Loucy (cell line): ENCODE measurements around the gene ZMIZ2.

Experiments used
- H2AFZ ChIP-seq: fragments of 200-600 bp; sonication (generic); 2 replicates; pipeline ENCODE4 v1.6.0; 2016; ENCODE audit warnings: antibody characterized with exemption, mild to moderate bottlenecking, low read length, moderate library complexity
- H3F3A ChIP-seq: fragments of 200-600 bp; 2 replicates; pipeline ENCODE4 v1.6.0; 2016; ENCODE audit warnings: antibody characterized with exemption, low read depth, mild to moderate bottlenecking
- H3K27me3 ChIP-seq: fragments of 200-600 bp; sonication (generic); 2 replicates; pipeline ENCODE4 v1.6.1; 2014; ENCODE audit warnings: low read length, mild to moderate bottlenecking; ENCODE audit not compliant: insufficient read depth, poor library complexity, severe bottlenecking
- H3K36me3 ChIP-seq: fragments of 200-600 bp; sonication (generic); 2 replicates; pipeline ENCODE4 v1.6.1; 2016; ENCODE audit warnings: low read length; ENCODE audit not compliant: insufficient read depth
- H3K4me1 ChIP-seq: fragments of 200-600 bp; sonication (generic); 2 replicates; pipeline ENCODE4 v1.5.1; 2014; ENCODE audit warnings: low read length, mild to moderate bottlenecking; ENCODE audit not compliant: insufficient read depth, poor library complexity, severe bottlenecking
- H3K4me2 ChIP-seq: fragments of 200-600 bp; sonication (generic); 2 replicates; pipeline ENCODE4 v1.6.0; 2014; ENCODE audit warnings: antibody characterized with exemption, low read length, low read depth, mild to moderate bottlenecking; ENCODE audit not compliant: poor library complexity, severe bottlenecking
- H3K4me3 ChIP-seq: fragments of 200-600 bp; sonication (generic); 2 replicates; pipeline ENCODE4 v1.5.1; 2014; ENCODE audit warnings: low read length, mild to moderate bottlenecking, mixed read lengths; ENCODE audit not compliant: poor library complexity, severe bottlenecking
- H3K79me2 ChIP-seq: fragments of 200-600 bp; sonication (generic); 2 replicates; pipeline ENCODE4 v1.6.1; 2014; ENCODE audit warnings: low read length; ENCODE audit not compliant: insufficient read depth
- H3K9ac ChIP-seq: fragments of 200-600 bp; sonication (generic); 2 replicates; pipeline ENCODE4 v1.6.0; 2014; ENCODE audit warnings: mild to moderate bottlenecking, low read depth, low read length, moderate library complexity; ENCODE audit not compliant: poor library complexity, severe bottlenecking
- H3K9me2 ChIP-seq: fragments of 200-600 bp; sonication (generic); replicated peaks from 2 replicates; pipeline ENCODE4 v1.6.1; 2016; ENCODE audit warnings: low read depth, low read length, mixed read lengths
- H3K9me3 ChIP-seq: fragments of 200-600 bp; sonication (generic); 2 replicates; pipeline ENCODE4 v1.6.1; 2014; ENCODE audit warnings: mild to moderate bottlenecking, antibody characterized with exemption, low read length, low read depth; ENCODE audit not compliant: insufficient read depth
- H4K20me1 ChIP-seq: fragments of 200-600 bp; sonication (generic); 2 replicates; pipeline ENCODE4 v1.6.0; 2014; ENCODE audit warnings: antibody characterized with exemption, low read length, mild to moderate bottlenecking; ENCODE audit not compliant: insufficient read depth, poor library complexity, severe bottlenecking
- EZH2phosphoT487 ChIP-seq: fragments of 200-600 bp; IDR thresholded peaks from 2 replicates; pipeline ENCODE4 v1.6.1; 2018; ENCODE audit warnings: antibody characterized with exemption, mild to moderate bottlenecking, moderate library complexity, borderline replicate concordance
- TF ChIP-seq, protein P1 (sequence below): fragments of 200-600 bp; sonication (generic); conservative IDR thresholded peaks from 2 replicates; pipeline ENCODE4 v1.5.1; 2014; ENCODE audit warnings: mild to moderate bottlenecking, antibody characterized with exemption, low read length

Gene ZMIZ2

GRCh38 chr7:44805950-44806349 lies 57.3 kb downstream of the ZMIZ2 start:
- peaks cover 16% of the 10 kb centered on the region for H3K79me2 ChIP-seq
- H3K9me2 ChIP-seq: no peaks in the 10 kb centered on the region
- TF ChIP-seq, protein P1, sequence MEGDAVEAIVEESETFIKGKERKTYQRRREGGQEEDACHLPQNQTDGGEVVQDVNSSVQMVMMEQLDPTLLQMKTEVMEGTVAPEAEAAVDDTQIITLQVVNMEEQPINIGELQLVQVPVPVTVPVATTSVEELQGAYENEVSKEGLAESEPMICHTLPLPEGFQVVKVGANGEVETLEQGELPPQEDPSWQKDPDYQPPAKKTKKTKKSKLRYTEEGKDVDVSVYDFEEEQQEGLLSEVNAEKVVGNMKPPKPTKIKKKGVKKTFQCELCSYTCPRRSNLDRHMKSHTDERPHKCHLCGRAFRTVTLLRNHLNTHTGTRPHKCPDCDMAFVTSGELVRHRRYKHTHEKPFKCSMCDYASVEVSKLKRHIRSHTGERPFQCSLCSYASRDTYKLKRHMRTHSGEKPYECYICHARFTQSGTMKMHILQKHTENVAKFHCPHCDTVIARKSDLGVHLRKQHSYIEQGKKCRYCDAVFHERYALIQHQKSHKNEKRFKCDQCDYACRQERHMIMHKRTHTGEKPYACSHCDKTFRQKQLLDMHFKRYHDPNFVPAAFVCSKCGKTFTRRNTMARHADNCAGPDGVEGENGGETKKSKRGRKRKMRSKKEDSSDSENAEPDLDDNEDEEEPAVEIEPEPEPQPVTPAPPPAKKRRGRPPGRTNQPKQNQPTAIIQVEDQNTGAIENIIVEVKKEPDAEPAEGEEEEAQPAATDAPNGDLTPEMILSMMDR: no peak
- no peak for TF ChIP-seq EZH2phosphoT487
- no peak overlapping the region for H2AFZ ChIP-seq
- H3K36me3 ChIP-seq: peaks cover 28% of the 10 kb centered on the region
- no peaks in the 10 kb centered on the region for H3K4me1 ChIP-seq
- no peaks in the 10 kb centered on the region for H3K9me3 ChIP-seq
- no peak overlapping the region for H3K9ac ChIP-seq
- H3F3A ChIP-seq: peaks cover 6% of the 10 kb centered on the region; the same call in 1 of the 2 replicates
- no peaks in the 10 kb centered on the region for H3K27me3 ChIP-seq
- no peak overlapping the region for H3K4me3 ChIP-seq
- H3K4me2 ChIP-seq: no peak overlapping the region
- H4K20me1 ChIP-seq: peaks cover 20% of the 10 kb centered on the region

- Histone ChIP-seq H3K9me2 (no peaks in the 10 kb centered on the region), H3K4me3 (no peak overlapping the region), H3K9ac (no peak overlapping the region), H3K4me1 (no peaks in the 10 kb centered on the region), H3K27me3 (no peaks in the 10 kb centered on the region), H3K9me3 (no peaks in the 10 kb centered on the region), H4K20me1 (no peaks in the 10 kb centered on the region), H3K79me2 (no peaks in the 10 kb centered on the region), H3K36me3 (no peaks in the 10 kb centered on the region), H3F3A (no peaks in the 10 kb centered on the region; the same call in 1 of the 2 replicates), H3K4me2 (no peak overlapping the region), H2AFZ (no peak overlapping the region)
- TF ChIP-seq, protein P1: no peak
- TF ChIP-seq EZH2phosphoT487: no peak
Measured at GRCh38 chr7:44808914-44809393, 60.3 kb downstream of the ZMIZ2 start.

GRCh38 chr7:44811093-44811492 lies 62.4 kb downstream of the ZMIZ2 start:
- no peaks in the 10 kb centered on the region for H3K9me3 ChIP-seq
- no peaks in the 10 kb centered on the region for H3F3A ChIP-seq
- H3K4me1 ChIP-seq: no peaks in the 10 kb centered on the region
- H3K4me2 ChIP-seq: no peak overlapping the region
- H3K36me3 ChIP-seq: no peaks in the 10 kb centered on the region
- H2AFZ ChIP-seq: no peak overlapping the region
- TF ChIP-seq, protein P1: no peak
- no peak for TF ChIP-seq EZH2phosphoT487
- no peaks in the 10 kb centered on the region for H3K9me2 ChIP-seq
- H4K20me1 ChIP-seq: no peaks in the 10 kb centered on the region
- no peak overlapping the region for H3K9ac ChIP-seq
- H3K4me3 ChIP-seq: no peak overlapping the region
- H3K79me2 ChIP-seq: no peaks in the 10 kb centered on the region
- H3K27me3 ChIP-seq: no peaks in the 10 kb centered on the region
